Endothelial cell (in vitro differentiated cells): Measurements from ENCODE around the gene HNF4A. TPM values are rescaled to one million over a fixed set of nuclear protein-coding genes. Genes with fewer than 3 reads are reported as not detected.

ENCODE experiments used
- DNase-seq: peaks from one replicate; pipeline ENCODE4 v3.0.0; 2021; ENCODE audit warnings: low spot score
- H3K27ac Mint-ChIP-seq: one replicate; pipeline ENCODE4 v1.8.0; 2021; ENCODE audit warnings: mixed read lengths, inconsistent platforms; ENCODE audit not compliant: unreplicated experiment
- H3K27me3 Mint-ChIP-seq: one replicate; pipeline ENCODE4 v1.8.0; 2021; ENCODE audit warnings: mild to moderate bottlenecking, moderate library complexity, mixed read lengths, inconsistent platforms; ENCODE audit not compliant: unreplicated experiment
- H3K36me3 Mint-ChIP-seq: one replicate; pipeline ENCODE4 v1.8.0; 2021; ENCODE audit warnings: mild to moderate bottlenecking, low read depth, mixed read lengths, inconsistent platforms; ENCODE audit not compliant: unreplicated experiment
- H3K4me1 Mint-ChIP-seq: one replicate; pipeline ENCODE4 v1.8.0; 2021; ENCODE audit warnings: mild to moderate bottlenecking, mixed read lengths, inconsistent platforms; ENCODE audit not compliant: unreplicated experiment
- H3K4me3 Mint-ChIP-seq: one replicate; pipeline ENCODE4 v1.8.0; 2021; ENCODE audit warnings: mild to moderate bottlenecking, mixed read lengths, inconsistent platforms; ENCODE audit not compliant: unreplicated experiment
- H3K9me3 Mint-ChIP-seq: one replicate; pipeline ENCODE4 v1.8.0; 2021; ENCODE audit warnings: mixed read lengths, inconsistent platforms; ENCODE audit not compliant: unreplicated experiment
- CTCF ChIP-seq: fragments of 200-600 bp; sonication (generic); IDR thresholded peaks from one replicate; pipeline ENCODE4 v1.5.0; 2021; ENCODE audit warnings: antibody characterized with exemption; ENCODE audit not compliant: unreplicated experiment
- total RNA-seq: library from RNA; stranded (reverse); fragmentation: NEBNext Ultra II Directional; extraction: Animal tissue kit (Norgen Biotek cat#: 25700); gene quantifications from one replicate; pipeline ENCODE4 v1.2.1, GENCODE V29; 2021; ENCODE audit not compliant: unreplicated experiment

The HNF4A gene
- total RNA-seq, 1 donor from 2014 or later, result not detected

GRCh38 chr20:44439318-44439717 is 83.8 kb downstream of the HNF4A start:
- no peak for DNase-seq
- TF ChIP-seq CTCF, result no peak
- no peak overlapping the region for H3K27ac Mint-ChIP-seq
- H3K9me3 Mint-ChIP-seq, result no peaks in the 10 kb centered on the region
- no peak overlapping the region for H3K4me3 Mint-ChIP-seq
- peaks cover 13% of the 10 kb centered on the region for H3K27me3 Mint-ChIP-seq
- H3K4me1 Mint-ChIP-seq, result peaks cover 3% of the 10 kb centered on the region
- H3K36me3 Mint-ChIP-seq, result no peaks in the 10 kb centered on the region

- no peak overlapping the region for H3K4me3 Mint-ChIP-seq
- peaks cover 3% of the 10 kb centered on the region for H3K4me1 Mint-ChIP-seq
- peaks cover 3% of the 10 kb centered on the region for H3K36me3 Mint-ChIP-seq
- no peak overlapping the region for H3K27ac Mint-ChIP-seq
- peaks cover 13% of the 10 kb centered on the region for H3K27me3 Mint-ChIP-seq
- no peak for DNase-seq
- H3K9me3 Mint-ChIP-seq, result no peaks in the 10 kb centered on the region
- TF ChIP-seq CTCF, result no peak
Observed at GRCh38 chr20:44442298-44443070, 87.0 kb downstream of the HNF4A start.

GRCh38 chr20:44445742-44446710 is 90.5 kb downstream of the HNF4A start:
- Mint-ChIP-seq H3K9me3 (no peaks in the 10 kb centered on the region), H3K4me3 (no peak overlapping the region), H3K27ac (no peak overlapping the region), H3K4me1 (peaks cover 13% of the 10 kb centered on the region), H3K27me3 (peaks cover 21% of the 10 kb centered on the region), H3K36me3 (peaks cover 3% of the 10 kb centered on the region)
- no peak for DNase-seq
- TF ChIP-seq CTCF, result no peak

GRCh38 chr20:44447827-44448419 is 92.4 kb downstream of the HNF4A start:
- Mint-ChIP-seq H3K36me3 (peaks cover 3% of the 10 kb centered on the region), H3K9me3 (no peaks in the 10 kb centered on the region), H3K4me1 (peaks cover 13% of the 10 kb centered on the region), H3K27me3 (peaks cover 17% of the 10 kb centered on the region), H3K4me3 (no peak overlapping the region), H3K27ac (no peak overlapping the region)
- no peak for TF ChIP-seq CTCF
- DNase-seq, result no peak
